K562 (cell line): ENCODE results near the gene MITF. TPM values are rescaled to one million over a fixed set of nuclear protein-coding genes. Genes with fewer than 3 reads are reported as not detected.
A peak's percentile ranks its signal among the peaks of the same experiment; 100 is the strongest.

ENCODE experiments used
- ATAC-seq: fragments of 200-7000 bp; cut with Tn5 transposase; 3 replicates; pipeline ENCODE4 v1.9.1; 2020; ENCODE audit warnings: moderate library complexity
- BruUV-seq: library from RNA; stranded (reverse); fragments of 400-500 nt; replicated peaks from 2 replicates; lab custom pipeline; 2021; lab: Mats Ljungman, UMichigan
- CTCF ChIA-PET: fragments of 300-600 bp; formaldehyde crosslinking; extraction: SDS; loops from one replicate; lab custom pipeline; 2021; ENCODE audit warnings: low intra/inter-chr PET ratio; lab: Yijun Ruan, JAX
- POLR2A ChIA-PET: fragments of 300-600, 350-650 bp; sonication (Branson Sonifier 250); formaldehyde crosslinking; extraction: SDS; loops from one replicate; lab custom pipeline; 2021; ENCODE audit warnings: antibody characterized with exemption, inconsistent platforms; lab: Yijun Ruan, JAX
- DNase-seq, 4 experiments: peaks; one replicate each; pipeline versions ENCODE4 v3.0.0 to v3.0.0-alpha.2; 2011 to 2018; ENCODE audit warnings: low spot score in 3 of 4, mixed read lengths in 3 of 4; ENCODE audit errors: extremely low read depth in 1 of 4
- FAIRE-seq: peaks from 2 replicates; lab custom pipeline; 2011; peaks lifted over from hg19 to GRCh38; lab: Jason Lieb, UNC
- H2AFZ ChIP-seq: 2 replicates; pipeline ENCODE4 v1.6.0; 2011; ENCODE audit warnings: low read depth, low read length, control low read depth, inconsistent platforms
- H3K27ac ChIP-seq: fragments of 200-600 bp; 3 replicates; pipeline ENCODE4 v1.8.0; 2011; ENCODE audit warnings: low read depth, mild to moderate bottlenecking, control low read depth, inconsistent platforms, low read length, moderate library complexity, mixed read lengths; ENCODE audit errors: extremely low read depth
- H3K27me3 ChIP-seq, 2 experiments: fragments of 300-600 bp in 1 of 2; 2 replicates in 1 of 2; 3 replicates in 1 of 2; pipeline versions ENCODE4 v1.6.0 to v1.8.0; 2011; ENCODE audit warnings: inconsistent platforms in 2 of 2, low read length in 2 of 2, mild to moderate bottlenecking in 1 of 2, mixed read lengths in 1 of 2, moderate library complexity in 1 of 2; ENCODE audit not compliant: control insufficient read depth in 2 of 2, insufficient read depth in 2 of 2
- H3K36me3 ChIP-seq: fragments of 300-600 bp; 3 replicates; pipeline ENCODE4 v1.8.0; 2011; ENCODE audit warnings: mild to moderate bottlenecking, low read length, inconsistent platforms; ENCODE audit not compliant: control insufficient read depth, insufficient read depth
- H3K4me1 ChIP-seq, 2 experiments: fragments of 200-600 bp in 1 of 2; replicated peaks in 1 of 2; 2 replicates in 1 of 2; 3 replicates in 1 of 2; pipeline versions ENCODE4 v1.5.1 to v1.8.0; 2011; ENCODE audit warnings: inconsistent platforms in 2 of 2, low read length in 2 of 2, mild to moderate bottlenecking in 1 of 2, mixed read lengths in 1 of 2, moderate library complexity in 1 of 2; ENCODE audit not compliant: control insufficient read depth in 2 of 2, insufficient read depth in 2 of 2
- H3K4me2 ChIP-seq: 2 replicates; pipeline ENCODE4 v1.6.1; 2011; ENCODE audit warnings: low read length, control low read depth, inconsistent platforms, mixed read lengths; ENCODE audit not compliant: insufficient read depth
- H3K4me3 ChIP-seq: fragments of 200-600 bp; sonication (generic), shearing (Covaris generic); 2 replicates; pipeline ENCODE4 v1.5.1; 2016; ENCODE audit warnings: control low read depth, inconsistent platforms
- H3K79me2 ChIP-seq: fragments of 200-600 bp; 3 replicates; pipeline ENCODE4 v1.8.0; 2011; ENCODE audit warnings: low read length, inconsistent platforms; ENCODE audit not compliant: control insufficient read depth, insufficient read depth
- H3K9ac ChIP-seq, 2 experiments: 2 replicates each; pipeline versions ENCODE4 v1.6.0 to v1.6.1; 2011; ENCODE audit warnings: low read depth in 2 of 2, low read length in 2 of 2, control low read depth in 1 of 2, inconsistent platforms in 1 of 2, mild to moderate bottlenecking in 1 of 2, mixed read lengths in 1 of 2; ENCODE audit not compliant: insufficient read depth in 1 of 2
- H3K9me1 ChIP-seq: one replicate; pipeline ENCODE4 v1.6.0; 2011; ENCODE audit warnings: inconsistent platforms, mild to moderate bottlenecking, low read length, moderate library complexity; ENCODE audit not compliant: control insufficient read depth, insufficient read depth
- H3K9me3 ChIP-seq: replicated peaks from 2 replicates; pipeline ENCODE4 v1.5.1; 2011; ENCODE audit warnings: low read depth, low read length, inconsistent platforms; ENCODE audit not compliant: control insufficient read depth, insufficient read depth
- H4K20me1 ChIP-seq: replicated peaks from 2 replicates; pipeline ENCODE4 v1.6.1; 2011; ENCODE audit warnings: low read length, inconsistent platforms, mixed read lengths; ENCODE audit not compliant: control insufficient read depth, insufficient read depth
- BMI1 ChIP-seq: fragments of 150-350 bp; IDR thresholded peaks from 2 replicates; pipeline ENCODE4 v1.6.1; 2014; ENCODE audit warnings: low read length
- EP300 ChIP-seq: IDR thresholded peaks from 2 replicates; pipeline ENCODE4 v1.6.1; 2012; ENCODE audit warnings: low read length, improper control_type of control experiment
- NCOA1 ChIP-seq: fragments of 450-650 bp; IDR thresholded peaks from 2 replicates; pipeline ENCODE4 v1.6.1; 2016; ENCODE audit warnings: low read depth
- NFIC ChIP-seq: fragments of 450-650 bp; IDR thresholded peaks from 2 replicates; pipeline ENCODE4 v1.6.1; 2017; ENCODE audit warnings: mild to moderate bottlenecking, inconsistent platforms
- PURB ChIP-seq: sonication (generic); formaldehyde crosslinking; IDR thresholded peaks from 2 replicates; pipeline ENCODE4 v1.9.0; 2021; ENCODE audit warnings: low read depth, mild to moderate bottlenecking, missing genetic modification reagents
- SP1 ChIP-seq: sonication (generic); formaldehyde crosslinking; IDR thresholded peaks from 2 replicates; pipeline ENCODE4 v1.8.1; 2022; ENCODE audit warnings: mild to moderate bottlenecking, missing genetic modification reagents
- ZNF354B ChIP-seq: fragments of 250-450 bp; sonication (Bioruptor Pico); IDR thresholded peaks from 2 replicates; pipeline ENCODE4 v1.4.0; 2020
- ZNF583 ChIP-seq: fragments of 250-450 bp; sonication (Bioruptor Pico); IDR thresholded peaks from 2 replicates; pipeline ENCODE4 v1.4.0; 2020
- ZNF589 ChIP-seq: fragments of 200-800 bp; sonication (Bioruptor generic); IDR thresholded peaks from 2 replicates; pipeline ENCODE4 v1.6.1; 2016; ENCODE audit warnings: low read depth, missing genetic modification characterization, missing compliant biosample characterization
- ZNF695 ChIP-seq: fragments of 450-650 bp; formaldehyde crosslinking; IDR thresholded peaks from 2 replicates; pipeline ENCODE4 v1.4.0; 2020; ENCODE audit warnings: mild to moderate bottlenecking, moderate library complexity
- WGBS: fragments of 100-300 bp; shearing (Covaris generic); methylation state at CpG from one replicate; pipeline ENCODE4 v1.1.6; 2016; ENCODE audit warnings: low coverage, mixed read lengths; ENCODE audit not compliant: insufficient coverage; ENCODE audit errors: missing lambda C conversion rate; 5-methylcytosine and 5-hydroxymethylcytosine counted together
- in situ Hi-C: fragments of 300-500 bp; cut with MboI; formaldehyde crosslinking; loops from 4 replicates; pipeline ENCODE4 v1.15.0; 2018; ENCODE audit warnings: inconsistent platforms, mixed read lengths
- intact Hi-C: fragments of 100-400 bp; cut with micrococcal nuclease; formaldehyde crosslinking; loops from 2 replicates; pipeline ENCODE4 v1.14.2; 2022
- polyA plus RNA-seq, 8 experiments: library from polyadenylated mRNA; depleted of rRNA in 4 of 8; stranded (reverse) in 5 of 8; unstranded in 3 of 8; fragments of >200 nt; fragmentation: Nextera tagmentation in 2 of 8; fragmentation: Illumina TruSeq in 1 of 8; extraction: Ambion mirVana in 2 of 8; extraction: Trizol in 1 of 8; gene quantifications; 2 replicates each; pipeline versions ENCODE4 v1.2.1 to v1.2.3, GENCODE V29; 2011 to 2014; ENCODE audit warnings: inconsistent platforms in 1 of 8, missing spikeins in 1 of 8
- total RNA-seq, 7 experiments: library from RNA; depleted of rRNA in 6 of 7; stranded (reverse); fragments of >200 nt in 6 of 7; fragmentation: Illumina TruSeq in 2 of 7; extraction: Trizol in 2 of 7; gene quantifications; 2 replicates each; pipeline versions ENCODE4 v1.2.1 to v1.2.3, GENCODE V29; 2011 to 2021; ENCODE audit warnings: low replicate concordance in 1 of 7
- TF ChIP-seq, protein P1 (sequence below): fragments of 450-650 bp; IDR thresholded peaks from 2 replicates; pipeline ENCODE4 v1.6.1; 2016
- TF ChIP-seq, protein P2 (sequence below): fragments of 250-450 bp; sonication (Bioruptor Pico); IDR thresholded peaks from 2 replicates; pipeline ENCODE4 v1.4.0; 2020
- TF ChIP-seq, protein P3 (sequence below): fragments of 250-450 bp; sonication (Bioruptor Pico); IDR thresholded peaks from 2 replicates; pipeline ENCODE4 v1.5.0; 2021; ENCODE audit warnings: mild to moderate bottlenecking, moderate library complexity
- TF ChIP-seq, protein P4 (sequence below): fragments of 250-450 bp; sonication (Bioruptor Pico); IDR thresholded peaks from 2 replicates; pipeline ENCODE4 v1.5.1; 2021; ENCODE audit warnings: mild to moderate bottlenecking
- TF ChIP-seq, protein P5 (sequence below): fragments of 450-650 bp; conservative IDR thresholded peaks from 2 replicates; pipeline ENCODE4 v1.6.1; 2016; ENCODE audit warnings: missing genetic modification characterization, low read depth, mild to moderate bottlenecking, control low read depth, missing compliant biosample characterization

MITF gene
- total and polyA plus RNA-seq, 9 of the 15 experiments (the other 6 are each of a cell fraction or from before 2014, with no cell fraction given) = 5.6 to 14.9 (median 11.1) TPM

DNA sequence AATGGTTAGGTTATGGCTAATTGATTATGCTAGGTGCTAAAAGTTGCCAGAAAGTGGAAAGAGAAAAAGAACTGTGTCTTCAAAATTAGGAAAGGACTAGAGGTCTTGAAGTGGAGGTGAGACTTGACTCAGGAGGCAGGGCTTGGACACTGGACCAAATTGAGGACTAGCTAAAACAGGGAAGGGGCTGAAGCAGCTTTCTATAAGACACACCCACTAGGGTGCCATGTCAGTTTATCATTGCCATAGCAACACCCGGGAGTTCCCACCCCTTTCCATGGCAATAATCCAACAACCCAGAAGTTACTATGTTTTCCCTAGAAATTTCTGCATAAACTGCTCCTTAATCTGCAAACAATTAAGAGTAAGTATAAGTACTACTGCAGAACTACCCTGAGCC, 42.9 kb upstream of the MITF start:
- intact Hi-C loops = no loop called here
- ChIA-PET CTCF (no interaction called here), POLR2A (interaction anchor here (0.7 to 1.7 kb wide), 4 partner anchors 12 to 38 kb away, joined by 3 to 4 read pairs (median 4); no protein-coding TSS in a partner anchor)
- in situ Hi-C loops = loop anchor here (5.0 to 10.0 kb wide), 2 partner anchors 96 to 248 kb away; no protein-coding TSS in a partner anchor
- no peaks in the 10 kb centered on the region for H3K27me3 ChIP-seq
- FAIRE-seq (no peak), ATAC-seq (peak; percentile 75), DNase-seq (peak in 2 of 4 experiments; percentile 13 to 45)
- no peak overlapping the region for H3K4me3 ChIP-seq
- H4K20me1 ChIP-seq = no peaks in the 10 kb centered on the region
- no peaks in the 10 kb centered on the region for H3K9me1 ChIP-seq
- no peak overlapping the region for H3K4me2 ChIP-seq
- peak overlapping the region; percentile 38; the same call in 1 of the 2 replicates for H2AFZ ChIP-seq
- WGBS = 0% methylated on average over 1 of the region's 1 CpG
- peaks cover 3 to 11% of the 10 kb centered on the region in 2 experiments; a peak in 3 of 5 replicates for H3K4me1 ChIP-seq
- H3K9me3 ChIP-seq = no peaks in the 10 kb centered on the region
- H3K36me3 ChIP-seq = no peaks in the 10 kb centered on the region
- no peaks in the 10 kb centered on the region for H3K79me2 ChIP-seq
- no peak overlapping the region for H3K9ac ChIP-seq
- BruUV-seq = no TSS peak
- H3K27ac ChIP-seq = no peak overlapping the region
- TF ChIP-seq SP1 (CRISPR knock-in tag) = no peak
- TF ChIP-seq, protein P1, sequence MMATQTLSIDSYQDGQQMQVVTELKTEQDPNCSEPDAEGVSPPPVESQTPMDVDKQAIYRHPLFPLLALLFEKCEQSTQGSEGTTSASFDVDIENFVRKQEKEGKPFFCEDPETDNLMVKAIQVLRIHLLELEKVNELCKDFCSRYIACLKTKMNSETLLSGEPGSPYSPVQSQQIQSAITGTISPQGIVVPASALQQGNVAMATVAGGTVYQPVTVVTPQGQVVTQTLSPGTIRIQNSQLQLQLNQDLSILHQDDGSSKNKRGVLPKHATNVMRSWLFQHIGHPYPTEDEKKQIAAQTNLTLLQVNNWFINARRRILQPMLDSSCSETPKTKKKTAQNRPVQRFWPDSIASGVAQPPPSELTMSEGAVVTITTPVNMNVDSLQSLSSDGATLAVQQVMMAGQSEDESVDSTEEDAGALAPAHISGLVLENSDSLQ = peak; percentile 89
- no peak for TF ChIP-seq EP300
- TF ChIP-seq ZNF589 (CRISPR knock-in tag) = no peak
- no peak for TF ChIP-seq ZNF354B
- TF ChIP-seq, protein P2, sequence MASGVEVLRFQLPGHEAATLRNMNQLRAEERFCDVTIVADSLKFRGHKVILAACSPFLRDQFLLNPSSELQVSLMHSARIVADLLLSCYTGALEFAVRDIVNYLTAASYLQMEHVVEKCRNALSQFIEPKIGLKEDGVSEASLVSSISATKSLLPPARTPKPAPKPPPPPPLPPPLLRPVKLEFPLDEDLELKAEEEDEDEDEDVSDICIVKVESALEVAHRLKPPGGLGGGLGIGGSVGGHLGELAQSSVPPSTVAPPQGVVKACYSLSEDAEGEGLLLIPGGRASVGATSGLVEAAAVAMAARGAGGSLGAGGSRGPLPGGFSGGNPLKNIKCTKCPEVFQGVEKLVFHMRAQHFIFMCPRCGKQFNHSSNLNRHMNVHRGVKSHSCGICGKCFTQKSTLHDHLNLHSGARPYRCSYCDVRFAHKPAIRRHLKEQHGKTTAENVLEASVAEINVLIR (CRISPR knock-in tag) = no peak
- TF ChIP-seq NFIC = peak; percentile 38; the same call in 1 of the 2 replicates
- TF ChIP-seq, protein P3, sequence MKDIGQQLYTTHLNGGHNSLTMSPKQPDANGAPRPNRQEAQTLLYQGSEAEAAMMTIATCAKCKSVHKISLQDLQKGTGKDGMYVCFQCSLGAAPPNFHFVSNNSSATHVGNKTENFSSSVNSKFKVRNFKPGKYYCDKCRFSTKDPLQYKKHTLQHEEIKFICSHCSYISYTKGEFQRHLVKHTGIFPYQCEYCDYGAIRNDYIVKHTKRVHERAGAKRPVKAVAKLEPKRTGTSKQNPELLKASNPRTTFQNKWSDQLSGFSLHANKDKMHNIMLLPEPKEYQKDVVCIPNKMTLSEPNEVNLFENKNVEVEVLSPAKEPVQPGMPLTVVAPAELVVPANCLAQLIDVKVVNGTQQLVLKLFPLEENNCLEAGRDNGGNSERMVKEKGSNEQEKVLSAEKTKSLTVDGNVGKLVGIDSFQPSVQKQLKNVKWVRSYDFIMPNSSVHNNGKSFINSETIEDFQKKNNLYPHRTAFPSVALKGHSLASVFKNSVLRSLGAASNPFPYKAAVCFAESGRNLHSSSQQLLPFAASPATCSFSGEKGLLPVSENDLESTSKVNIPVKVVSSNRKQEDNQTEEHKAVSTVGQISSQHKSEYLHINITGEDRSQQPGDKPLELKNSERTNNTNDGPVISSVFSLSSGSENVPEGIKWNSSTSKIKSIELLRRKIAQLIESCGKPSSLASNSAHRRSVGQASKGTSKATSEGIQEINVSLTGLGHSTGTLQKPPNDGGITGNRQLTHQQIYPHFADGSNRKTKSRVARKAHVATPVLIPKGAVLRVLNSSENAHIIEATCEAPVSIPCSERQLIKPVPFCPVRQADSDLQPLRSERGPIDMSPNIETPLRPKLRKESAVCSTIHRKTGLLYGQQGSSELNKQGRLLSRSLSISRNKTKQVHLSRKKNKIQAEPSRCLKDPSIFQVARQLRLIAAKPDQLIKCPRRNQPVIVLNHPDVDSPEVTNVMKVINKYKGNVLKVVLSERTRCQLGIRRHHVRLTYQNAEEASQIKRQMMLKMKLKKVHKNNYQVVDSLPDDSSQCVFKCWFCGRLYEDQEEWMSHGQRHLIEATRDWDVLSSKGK (CRISPR knock-in tag) = no peak
- no peak for TF ChIP-seq ZNF583
- no peak for TF ChIP-seq NCOA1
- TF ChIP-seq ZNF695 (CRISPR knock-in tag) = no peak
- TF ChIP-seq, protein P4, sequence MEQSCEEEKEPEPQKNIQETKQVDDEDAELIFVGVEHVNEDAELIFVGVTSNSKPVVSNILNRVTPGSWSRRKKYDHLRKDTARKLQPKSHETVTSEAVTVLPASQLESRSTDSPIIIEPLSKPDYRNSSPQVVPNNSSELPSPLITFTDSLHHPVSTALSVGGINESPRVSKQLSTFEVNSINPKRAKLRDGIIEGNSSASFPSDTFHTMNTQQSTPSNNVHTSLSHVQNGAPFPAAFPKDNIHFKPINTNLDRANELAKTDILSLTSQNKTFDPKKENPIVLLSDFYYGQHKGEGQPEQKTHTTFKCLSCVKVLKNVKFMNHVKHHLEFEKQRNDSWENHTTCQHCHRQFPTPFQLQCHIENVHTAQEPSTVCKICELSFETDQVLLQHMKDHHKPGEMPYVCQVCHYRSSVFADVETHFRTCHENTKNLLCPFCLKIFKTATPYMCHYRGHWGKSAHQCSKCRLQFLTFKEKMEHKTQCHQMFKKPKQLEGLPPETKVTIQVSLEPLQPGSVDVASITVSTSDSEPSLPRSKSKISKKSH (CRISPR knock-in tag) = no peak
- TF ChIP-seq, protein P5, sequence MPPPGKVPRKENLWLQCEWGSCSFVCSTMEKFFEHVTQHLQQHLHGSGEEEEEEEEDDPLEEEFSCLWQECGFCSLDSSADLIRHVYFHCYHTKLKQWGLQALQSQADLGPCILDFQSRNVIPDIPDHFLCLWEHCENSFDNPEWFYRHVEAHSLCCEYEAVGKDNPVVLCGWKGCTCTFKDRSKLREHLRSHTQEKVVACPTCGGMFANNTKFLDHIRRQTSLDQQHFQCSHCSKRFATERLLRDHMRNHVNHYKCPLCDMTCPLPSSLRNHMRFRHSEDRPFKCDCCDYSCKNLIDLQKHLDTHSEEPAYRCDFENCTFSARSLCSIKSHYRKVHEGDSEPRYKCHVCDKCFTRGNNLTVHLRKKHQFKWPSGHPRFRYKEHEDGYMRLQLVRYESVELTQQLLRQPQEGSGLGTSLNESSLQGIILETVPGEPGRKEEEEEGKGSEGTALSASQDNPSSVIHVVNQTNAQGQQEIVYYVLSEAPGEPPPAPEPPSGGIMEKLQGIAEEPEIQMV = peak; percentile 95
- TF ChIP-seq PURB (CRISPR knock-in tag) = no peak
- TF ChIP-seq BMI1 = peak; percentile 71; the same call in 1 of the 2 replicates
